Colonic mucosa (tissue), 4 donors: ENCODE results near the gene SLC1A1. TPM values are rescaled to one million over a fixed set of nuclear protein-coding genes. Genes with fewer than 3 reads are reported as not detected.

ENCODE experiments used
- DNase-seq: peaks from one replicate; pipeline ENCODE4 v3.0.0-alpha.2; 2020
- H3K27ac ChIP-seq: fragments of 200-600 bp; one replicate; pipeline ENCODE4 v1.8.0; 2021
- H3K27me3 ChIP-seq: fragments of 200-600 bp; one replicate; pipeline ENCODE4 v1.8.0; 2021
- H3K36me3 ChIP-seq: fragments of 200-600 bp; one replicate; pipeline ENCODE4 v1.8.0; 2021
- H3K4me1 ChIP-seq: fragments of 200-600 bp; one replicate; pipeline ENCODE4 v1.8.0; 2021; ENCODE audit warnings: mild to moderate bottlenecking
- H3K4me3 ChIP-seq: fragments of 200-600 bp; one replicate; pipeline ENCODE4 v1.8.0; 2021
- H3K9ac ChIP-seq, 2 donors: one replicate each; pipeline ENCODE4 v1.7.0; 2013; ENCODE audit warnings: control low read depth in 2 of 2, low read depth in 2 of 2, low read length in 2 of 2
- H3K9me3 ChIP-seq: fragments of 200-600 bp; one replicate; pipeline ENCODE4 v1.8.0; 2021
- CTCF ChIP-seq: fragments of 200-600 bp; IDR thresholded peaks from one replicate; pipeline ENCODE4 v1.8.0; 2022; ENCODE audit warnings: antibody characterized with exemption, mild to moderate bottlenecking
- intact Hi-C: fragments of 100-400 bp; cut with DNase I; formaldehyde crosslinking; loops from one replicate; pipeline ENCODE4 v1.14.1; 2022
- total RNA-seq, 2 donors: library from RNA; stranded (reverse); fragmentation: NEBNext Ultra II Directional in 1 of 2; extraction: Animal tissue kit (Norgen Biotek cat#: 25700) in 1 of 2; gene quantifications; one replicate each; pipeline ENCODE4 v1.2.1, GENCODE V29; 2021
- donor health status: healthy.
- donor health status: DM: no; HTN: no; CAD: no.
- donor health status: DM: no; HTN: no; CAD: no.

SLC1A1 gene
- total RNA-seq, 2 donors from 2014 or later, result 9.1 to 25.0 TPM

- no peak for TF ChIP-seq CTCF
- Histone ChIP-seq H3K4me1 (no peaks in the 10 kb centered on the region), H3K27ac (no peak overlapping the region), H3K9me3 (no peaks in the 10 kb centered on the region), H3K36me3 (no peaks in the 10 kb centered on the region), H3K27me3 (no peaks in the 10 kb centered on the region), H3K4me3 (no peak overlapping the region), H3K9ac (no peak overlapping the region)
- DNase-seq, result no peak
- intact Hi-C loops, result no loop called here
Observed at GRCh38 chr9:4464911-4465513, 25.3 kb upstream of the SLC1A1 start.

- DNase-seq, result no peak
- no peak overlapping the region for H3K4me3 ChIP-seq
- H3K4me1 ChIP-seq, result no peaks in the 10 kb centered on the region
- no peak overlapping the region for H3K27ac ChIP-seq
- intact Hi-C loops, result no loop called here
- no peak for TF ChIP-seq CTCF
- H3K36me3 ChIP-seq, result no peaks in the 10 kb centered on the region
- H3K9me3 ChIP-seq, result no peaks in the 10 kb centered on the region
- H3K27me3 ChIP-seq, result no peaks in the 10 kb centered on the region
- H3K9ac ChIP-seq, result no peak overlapping the region
Observed at GRCh38 chr9:4465910-4466309, 24.4 kb upstream of the SLC1A1 start.

GRCh38 chr9:4475301-4475700 lies 15.0 kb upstream of the SLC1A1 start:
- H3K9ac ChIP-seq, result no peak overlapping the region

GRCh38 chr9:4486176-4486575 lies 4.1 kb upstream of the SLC1A1 start:
- no peak for DNase-seq
- Histone ChIP-seq H3K36me3 (no peaks in the 10 kb centered on the region), H3K27me3 (no peaks in the 10 kb centered on the region), H3K4me1 (no peaks in the 10 kb centered on the region), H3K9me3 (no peaks in the 10 kb centered on the region), H3K4me3 (no peak overlapping the region), H3K27ac (no peak overlapping the region), H3K9ac (no peak overlapping the region)
- intact Hi-C loops, result no loop called here
- TF ChIP-seq CTCF, result no peak

More at GRCh38 chr9:4475301-4475700, 15.0 kb upstream of the SLC1A1 start:
- intact Hi-C loops, result no loop called here
- Histone ChIP-seq H3K27me3 (no peaks in the 10 kb centered on the region), H3K27ac (no peak overlapping the region), H3K4me3 (no peak overlapping the region), H3K36me3 (no peaks in the 10 kb centered on the region), H3K4me1 (no peaks in the 10 kb centered on the region), H3K9me3 (no peaks in the 10 kb centered on the region)
- DNase-seq, result no peak
- no peak for TF ChIP-seq CTCF

- TF ChIP-seq CTCF, result no peak
- Histone ChIP-seq H3K9ac (peak overlapping the region; percentile 13 to 84), H3K9me3 (no peaks in the 10 kb centered on the region), H3K27ac (peak overlapping the region; percentile 66), H3K27me3 (no peaks in the 10 kb centered on the region), H3K4me3 (peak overlapping the region; percentile 75), H3K4me1 (no peaks in the 10 kb centered on the region), H3K36me3 (no peaks in the 10 kb centered on the region)
- intact Hi-C loops, result no loop called here
- peak; percentile 53 for DNase-seq
Observed at GRCh38 chr9:4489562-4489918, 728 bp upstream of the SLC1A1 start.
